Dendritic cell treated with granulocyte-macrophage colony-stimulating factor and Interleukin-4, amounts not matched to agents 40 ng/mL and 50 ng/mL, for 4 days (primary cell): ENCODE data around the gene PPP6R2.
A peak's percentile ranks its signal among the peaks of the same experiment; 100 is the strongest.

Experiments used
- H3K27ac Mint-ChIP-seq: one replicate; pipeline ENCODE4 v1.8.0; 2022; ENCODE audit warnings: mild to moderate bottlenecking, mixed read lengths
- H3K27me3 Mint-ChIP-seq: one replicate; pipeline ENCODE4 v1.8.0; 2022; ENCODE audit warnings: mild to moderate bottlenecking, mixed read lengths
- H3K36me3 Mint-ChIP-seq: one replicate; pipeline ENCODE4 v1.8.0; 2022; ENCODE audit warnings: low read depth, mixed read lengths
- H3K4me1 Mint-ChIP-seq: one replicate; pipeline ENCODE4 v1.8.0; 2022; ENCODE audit warnings: low read depth, mixed read lengths
- H3K4me3 Mint-ChIP-seq: one replicate; pipeline ENCODE4 v1.8.0; 2022; ENCODE audit warnings: mild to moderate bottlenecking, moderate library complexity, mixed read lengths
- H3K9me3 Mint-ChIP-seq: one replicate; pipeline ENCODE4 v1.8.0; 2022; ENCODE audit warnings: mixed read lengths
- intact Hi-C: fragments of 100-400 bp; cut with micrococcal nuclease; formaldehyde crosslinking; loops from one replicate; pipeline ENCODE4 v1.15.0; 2022

PPP6R2 gene

GRCh38 chr22:50463188-50463900 is 120.2 kb downstream of the PPP6R2 start:
- H3K4me1 Mint-ChIP-seq: no peaks in the 10 kb centered on the region
- peaks cover 100% of the 10 kb centered on the region for H3K36me3 Mint-ChIP-seq
- intact Hi-C loops: no loop called here
- no peaks in the 10 kb centered on the region for H3K27me3 Mint-ChIP-seq
- no peak overlapping the region for H3K4me3 Mint-ChIP-seq
- H3K9me3 Mint-ChIP-seq: no peaks in the 10 kb centered on the region
- no peak overlapping the region for H3K27ac Mint-ChIP-seq

- H3K27ac Mint-ChIP-seq: no peak overlapping the region
- intact Hi-C loops: no loop called here
- peaks cover 94% of the 10 kb centered on the region for H3K36me3 Mint-ChIP-seq
These were observed 121.3 kb downstream of the PPP6R2 start for GRCh38 chr22:50464451-50464850.

GRCh38 chr22:50465066-50465930 is 122.2 kb downstream of the PPP6R2 start:
- Mint-ChIP-seq H3K4me3 (no peak overlapping the region), H3K9me3 (no peaks in the 10 kb centered on the region), H3K27me3 (no peaks in the 10 kb centered on the region), H3K27ac (no peak overlapping the region), H3K4me1 (peaks cover 13% of the 10 kb centered on the region), H3K36me3 (peaks cover 86% of the 10 kb centered on the region)
- intact Hi-C loops: no loop called here

More at GRCh38 chr22:50464451-50464850, 121.3 kb downstream of the PPP6R2 start:
- H3K4me3 Mint-ChIP-seq: no peak overlapping the region
- no peaks in the 10 kb centered on the region for H3K27me3 Mint-ChIP-seq
- peaks cover 5% of the 10 kb centered on the region for H3K4me1 Mint-ChIP-seq
- no peaks in the 10 kb centered on the region for H3K9me3 Mint-ChIP-seq

GRCh38 chr22:50467341-50467740 is 124.2 kb downstream of the PPP6R2 start:
- Mint-ChIP-seq H3K27me3 (no peaks in the 10 kb centered on the region), H3K4me3 (no peak overlapping the region), H3K9me3 (no peaks in the 10 kb centered on the region), H3K27ac (no peak overlapping the region), H3K36me3 (peaks cover 69% of the 10 kb centered on the region), H3K4me1 (peaks cover 34% of the 10 kb centered on the region)
- intact Hi-C loops: no loop called here

- Mint-ChIP-seq H3K4me1 (peaks cover 39% of the 10 kb centered on the region), H3K9me3 (no peaks in the 10 kb centered on the region), H3K36me3 (peaks cover 68% of the 10 kb centered on the region), H3K27ac (no peak overlapping the region), H3K27me3 (no peaks in the 10 kb centered on the region), H3K4me3 (no peak overlapping the region)
- intact Hi-C loops: no loop called here
These were observed 124.8 kb downstream of the PPP6R2 start for GRCh38 chr22:50467773-50468440.

GRCh38 chr22:50468626-50469025 is 125.5 kb downstream of the PPP6R2 start:
- peaks cover 46% of the 10 kb centered on the region for H3K4me1 Mint-ChIP-seq
- H3K27me3 Mint-ChIP-seq: no peaks in the 10 kb centered on the region
- no peak overlapping the region for H3K27ac Mint-ChIP-seq
- H3K4me3 Mint-ChIP-seq: no peak overlapping the region
- H3K36me3 Mint-ChIP-seq: peaks cover 67% of the 10 kb centered on the region
- no peaks in the 10 kb centered on the region for H3K9me3 Mint-ChIP-seq
- intact Hi-C loops: no loop called here

- no peak overlapping the region for H3K27ac Mint-ChIP-seq
- H3K27me3 Mint-ChIP-seq: no peaks in the 10 kb centered on the region
- H3K4me3 Mint-ChIP-seq: no peak overlapping the region
- peaks cover 54% of the 10 kb centered on the region for H3K4me1 Mint-ChIP-seq
- peaks cover 57% of the 10 kb centered on the region for H3K36me3 Mint-ChIP-seq
- H3K9me3 Mint-ChIP-seq: no peaks in the 10 kb centered on the region
- intact Hi-C loops: loop anchor here (10.0 kb wide), 1 partner anchor 105 kb away; no protein-coding TSS in a partner anchor
These were observed 126.5 kb downstream of the PPP6R2 start for GRCh38 chr22:50469377-50470305.

- no peaks in the 10 kb centered on the region for H3K27me3 Mint-ChIP-seq
- no peaks in the 10 kb centered on the region for H3K9me3 Mint-ChIP-seq
- H3K4me1 Mint-ChIP-seq: peaks cover 59% of the 10 kb centered on the region
- peaks cover 48% of the 10 kb centered on the region for H3K36me3 Mint-ChIP-seq
- intact Hi-C loops: loop anchor here (10.0 kb wide), 1 partner anchor 106 kb away; no protein-coding TSS in a partner anchor
- peak overlapping the region; percentile 35 for H3K4me3 Mint-ChIP-seq
- peak overlapping the region; percentile 63 for H3K27ac Mint-ChIP-seq
These were observed 127.4 kb downstream of the PPP6R2 start for GRCh38 chr22:50470491-50470890.

GRCh38 chr22:50471197-50471847 is 128.2 kb downstream of the PPP6R2 start:
- Mint-ChIP-seq H3K4me1 (peaks cover 60% of the 10 kb centered on the region), H3K27ac (no peak overlapping the region), H3K36me3 (peaks cover 40% of the 10 kb centered on the region), H3K4me3 (no peak overlapping the region), H3K27me3 (peaks cover 4% of the 10 kb centered on the region), H3K9me3 (no peaks in the 10 kb centered on the region)
- intact Hi-C loops: loop anchor here (10.0 kb wide), 1 partner anchor 107 kb away; no protein-coding TSS in a partner anchor

- no peaks in the 10 kb centered on the region for H3K9me3 Mint-ChIP-seq
- H3K27me3 Mint-ChIP-seq: peaks cover 9% of the 10 kb centered on the region
- H3K27ac Mint-ChIP-seq: no peak overlapping the region
- intact Hi-C loops: loop anchor here (10.0 kb wide), 1 partner anchor 107 kb away; no protein-coding TSS in a partner anchor
- H3K4me1 Mint-ChIP-seq: peaks cover 60% of the 10 kb centered on the region
- no peak overlapping the region for H3K4me3 Mint-ChIP-seq
- H3K36me3 Mint-ChIP-seq: peaks cover 34% of the 10 kb centered on the region
These were observed 128.8 kb downstream of the PPP6R2 start for GRCh38 chr22:50471962-50472361.

- no peaks in the 10 kb centered on the region for H3K9me3 Mint-ChIP-seq
- H3K36me3 Mint-ChIP-seq: peaks cover 22% of the 10 kb centered on the region
- H3K4me1 Mint-ChIP-seq: peaks cover 60% of the 10 kb centered on the region
- intact Hi-C loops: loop anchor here (10.0 kb wide), 1 partner anchor 108 kb away; no protein-coding TSS in a partner anchor
- H3K27ac Mint-ChIP-seq: peak overlapping the region; percentile 68
- H3K27me3 Mint-ChIP-seq: peaks cover 18% of the 10 kb centered on the region
- peak overlapping the region; percentile 60 for H3K4me3 Mint-ChIP-seq
These were observed 130.0 kb downstream of the PPP6R2 start for GRCh38 chr22:50473088-50473487.

- intact Hi-C loops: loop anchor here (10.0 kb wide), 1 partner anchor 109 kb away; no protein-coding TSS in a partner anchor
These were observed 130.9 kb downstream of the PPP6R2 start for GRCh38 chr22:50473855-50474671.

More at GRCh38 chr22:50473855-50474671, 130.9 kb downstream of the PPP6R2 start:
- Mint-ChIP-seq H3K36me3 (peaks cover 15% of the 10 kb centered on the region), H3K27ac (peak overlapping the region; percentile 68), H3K9me3 (no peaks in the 10 kb centered on the region), H3K4me3 (peak overlapping the region; percentile 90), H3K4me1 (peaks cover 57% of the 10 kb centered on the region), H3K27me3 (peaks cover 27% of the 10 kb centered on the region)
